AG04450 (cell line): ENCODE results near the gene CUL9. TPM values are rescaled to one million over a fixed set of nuclear protein-coding genes. Genes with fewer than 3 reads are reported as not detected.

Source experiments
- CTCF ChIA-PET: fragments of 300-600, 350-600 bp; formaldehyde crosslinking; extraction: SDS; loops from one replicate; lab custom pipeline; 2022; ENCODE audit warnings: antibody characterized with exemption, inconsistent platforms; lab: Charles Lee
- POLR2A ChIA-PET: fragments of 350-600 bp; formaldehyde crosslinking; extraction: SDS; loops from one replicate; lab custom pipeline; 2021; ENCODE audit warnings: antibody characterized with exemption, inconsistent platforms; lab: Yijun Ruan, JAX
- DNase-seq: peaks from one replicate; pipeline ENCODE4 v3.0.0-alpha.2; 2011; ENCODE audit warnings: low read depth, low spot score
- H3K27ac ChIP-seq: one replicate; pipeline ENCODE4 v1.5.1; 2012; ENCODE audit warnings: low read depth, low read length, control low read depth
- H3K27me3 ChIP-seq: one replicate; pipeline ENCODE4 v1.6.0; 2012; ENCODE audit warnings: low read length; ENCODE audit not compliant: control insufficient read depth, insufficient read depth
- H3K4me3 ChIP-seq: 2 replicates; pipeline ENCODE4 v1.5.1; 2011; ENCODE audit warnings: mild to moderate bottlenecking, low read depth, low read length, control low read depth
- H3K9me3 ChIP-seq: 2 replicates; pipeline ENCODE4 v1.5.1; 2012; ENCODE audit warnings: low read length; ENCODE audit not compliant: control insufficient read depth, insufficient read depth
- polyA plus RNA-seq: library from polyadenylated mRNA; depleted of rRNA; stranded (reverse); fragments of >200 nt; gene quantifications from 2 replicates; pipeline ENCODE4 v1.2.3, GENCODE V29; 2011
- TF ChIP-seq, protein P1 (sequence below): IDR thresholded peaks from 2 replicates; pipeline ENCODE4 v1.5.1; 2011; ENCODE audit warnings: low read depth, low read length, control low read depth, inconsistent platforms

The CUL9 gene
- polyA plus RNA-seq, 1 experiment = 11.8 TPM

DNA sequence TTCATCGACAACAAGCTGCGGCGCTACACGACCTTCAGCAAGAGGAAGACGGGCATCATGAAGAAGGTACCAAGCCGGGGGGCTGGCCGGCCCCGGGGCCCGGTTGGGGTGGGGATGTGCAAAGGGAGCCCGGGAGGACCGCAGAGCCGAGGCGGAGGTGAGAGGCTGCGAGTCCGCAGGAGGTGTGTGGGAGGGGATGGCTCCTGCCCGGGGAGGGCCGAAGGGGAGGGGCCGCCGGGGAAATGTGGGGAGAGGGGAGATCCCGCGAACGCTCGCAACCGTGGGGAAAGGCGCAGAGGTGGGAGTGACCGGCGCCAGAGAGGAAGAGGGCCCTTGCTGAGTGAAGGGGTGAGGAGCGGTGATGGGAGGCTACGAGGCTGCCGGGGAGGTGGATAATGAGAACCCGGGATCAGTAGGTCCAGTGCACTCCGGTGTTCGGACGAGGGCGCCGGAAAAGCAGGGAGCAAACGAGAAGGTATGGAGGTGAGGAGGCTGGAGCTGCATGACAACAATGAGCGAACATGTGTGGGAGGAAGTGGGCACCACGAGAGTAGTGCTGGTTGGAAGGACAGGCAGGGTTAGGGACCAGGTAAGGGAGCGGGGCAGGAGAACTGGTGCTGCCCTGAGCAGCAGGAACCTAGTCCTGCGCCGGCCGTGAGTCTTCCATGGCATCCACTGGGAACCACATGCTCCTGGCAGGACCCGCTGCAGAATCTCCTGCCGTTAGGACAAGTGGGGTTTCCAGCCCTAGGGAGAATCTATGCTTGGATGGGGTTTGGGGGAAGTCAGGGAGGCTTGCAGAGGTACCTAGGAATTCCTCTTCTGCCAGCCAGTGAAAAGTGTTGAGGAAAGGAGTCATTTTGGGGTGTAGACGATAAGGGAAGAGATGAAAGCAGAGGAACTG lies 9.6 kb upstream of the CUL9 start:
- POLR2A ChIA-PET = interaction anchor here (0.6 to 0.9 kb wide), 3 partner anchors 97 to 151 kb away, joined by 3 to 4 read pairs (median 3); partner anchors contain the start of genes CUL7 and RRP36
- DNase-seq = no peak
- Histone ChIP-seq H3K9me3 (no peaks in the 10 kb centered on the region), H3K27ac (peak overlapping the region; percentile 97), H3K27me3 (no peaks in the 10 kb centered on the region), H3K4me3 (peak overlapping the region; percentile 94)
- TF ChIP-seq, protein P1, sequence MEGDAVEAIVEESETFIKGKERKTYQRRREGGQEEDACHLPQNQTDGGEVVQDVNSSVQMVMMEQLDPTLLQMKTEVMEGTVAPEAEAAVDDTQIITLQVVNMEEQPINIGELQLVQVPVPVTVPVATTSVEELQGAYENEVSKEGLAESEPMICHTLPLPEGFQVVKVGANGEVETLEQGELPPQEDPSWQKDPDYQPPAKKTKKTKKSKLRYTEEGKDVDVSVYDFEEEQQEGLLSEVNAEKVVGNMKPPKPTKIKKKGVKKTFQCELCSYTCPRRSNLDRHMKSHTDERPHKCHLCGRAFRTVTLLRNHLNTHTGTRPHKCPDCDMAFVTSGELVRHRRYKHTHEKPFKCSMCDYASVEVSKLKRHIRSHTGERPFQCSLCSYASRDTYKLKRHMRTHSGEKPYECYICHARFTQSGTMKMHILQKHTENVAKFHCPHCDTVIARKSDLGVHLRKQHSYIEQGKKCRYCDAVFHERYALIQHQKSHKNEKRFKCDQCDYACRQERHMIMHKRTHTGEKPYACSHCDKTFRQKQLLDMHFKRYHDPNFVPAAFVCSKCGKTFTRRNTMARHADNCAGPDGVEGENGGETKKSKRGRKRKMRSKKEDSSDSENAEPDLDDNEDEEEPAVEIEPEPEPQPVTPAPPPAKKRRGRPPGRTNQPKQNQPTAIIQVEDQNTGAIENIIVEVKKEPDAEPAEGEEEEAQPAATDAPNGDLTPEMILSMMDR = no peak
- CTCF ChIA-PET = interaction anchor here (0.6 to 1.1 kb wide), 3 partner anchors 8 to 15 kb away, joined by 3 to 5 read pairs (median 3); no protein-coding TSS in a partner anchor

DNA sequence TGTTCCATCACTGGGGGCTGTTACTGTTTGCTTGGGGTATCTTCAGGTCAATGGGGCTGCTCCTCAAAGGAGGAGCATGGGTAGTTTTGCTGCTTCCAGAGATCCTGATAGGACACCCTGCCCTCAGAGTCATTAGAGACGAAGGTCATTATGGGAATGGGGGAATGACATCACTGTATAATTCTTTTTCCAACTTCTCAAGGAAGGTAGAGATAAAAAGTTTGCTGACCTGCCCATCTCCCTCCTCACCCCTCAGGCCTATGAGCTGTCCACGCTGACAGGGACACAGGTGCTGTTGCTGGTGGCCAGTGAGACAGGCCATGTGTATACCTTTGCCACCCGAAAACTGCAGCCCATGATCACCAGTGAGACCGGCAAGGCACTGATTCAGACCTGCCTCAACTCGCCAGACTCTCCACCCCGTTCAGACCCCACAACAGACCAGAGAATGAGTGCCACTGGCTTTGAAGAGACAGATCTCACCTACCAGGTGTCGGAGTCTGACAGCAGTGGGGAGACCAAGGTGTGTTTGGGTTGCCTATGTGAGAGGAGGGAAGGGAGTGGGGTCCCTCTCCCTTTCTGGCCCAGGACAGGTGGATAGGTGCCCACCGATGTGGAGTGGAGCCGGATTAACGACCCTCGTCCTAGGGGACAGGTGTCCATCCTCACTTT lies 8.3 kb upstream of the CUL9 start:
- peak overlapping the region; percentile 94 for H3K4me3 ChIP-seq
- DNase-seq = no peak
- TF ChIP-seq, protein P1 = no peak
- POLR2A ChIA-PET = interaction anchor here (0.6 to 1.0 kb wide), 7 partner anchors 47 to 337 kb away, joined by 3 to 6 read pairs (median 4); partner anchors contain the start of genes CUL7, KLHDC3, LRRC73 and PPP2R5D
- no peaks in the 10 kb centered on the region for H3K27me3 ChIP-seq
- H3K9me3 ChIP-seq = no peaks in the 10 kb centered on the region
- H3K27ac ChIP-seq = peak overlapping the region; percentile 97
- CTCF ChIA-PET = interaction anchor here (0.8 kb wide), 1 partner anchor 30 kb away, joined by 4 read pairs; no protein-coding TSS in a partner anchor

DNA sequence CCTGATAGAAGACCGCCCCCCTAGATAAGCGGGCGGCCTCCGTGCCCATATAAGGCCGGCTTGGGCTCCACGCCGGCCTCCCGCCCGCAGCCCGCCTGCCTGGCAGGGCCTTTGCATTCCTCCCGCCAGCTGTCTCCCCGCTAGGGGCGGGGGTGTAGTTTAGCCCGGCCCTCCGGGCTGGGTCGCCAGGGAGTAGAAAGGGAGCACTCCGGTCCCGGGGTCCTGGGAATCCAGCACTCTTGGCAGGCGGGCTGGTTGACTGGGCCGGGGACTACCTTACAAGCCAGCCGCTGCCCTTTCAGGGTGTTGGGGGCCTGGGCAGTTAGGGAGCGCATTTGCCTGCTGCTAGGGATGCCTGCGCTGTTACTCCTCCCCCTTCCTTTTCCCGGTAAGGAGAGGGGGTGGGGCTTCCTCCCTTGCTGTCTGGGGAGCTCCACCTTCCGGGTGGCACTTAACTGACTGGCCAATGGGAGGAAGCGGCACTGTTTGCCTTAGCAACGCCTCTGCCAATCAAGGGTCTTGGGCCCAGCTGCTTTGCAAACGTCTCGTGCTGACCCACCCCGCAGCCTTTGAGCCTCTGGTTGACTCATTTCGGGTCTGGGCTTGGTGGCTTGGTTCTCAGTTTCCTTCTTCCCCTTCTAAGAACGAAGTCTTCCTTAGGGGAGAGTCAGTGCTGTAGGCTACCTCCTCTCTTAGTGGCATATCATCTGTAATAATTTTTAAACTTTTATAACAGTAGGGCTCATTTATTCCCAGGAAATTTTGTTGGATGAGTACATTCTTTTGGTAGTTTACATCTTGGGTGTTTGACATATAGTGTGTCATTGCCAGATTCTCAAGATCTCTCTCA lies 7.5 kb upstream of the CUL9 start:
- peak overlapping the region; percentile 94 for H3K4me3 ChIP-seq
- no peaks in the 10 kb centered on the region for H3K27me3 ChIP-seq
- POLR2A ChIA-PET = interaction anchor here (0.6 to 1.0 kb wide), 8 partner anchors 25 to 336 kb away, joined by 3 to 6 read pairs (median 4); partner anchors contain the start of genes CUL7, KLHDC3, LRRC73 and PPP2R5D
- H3K9me3 ChIP-seq = no peaks in the 10 kb centered on the region
- CTCF ChIA-PET = interaction anchor here (0.8 to 1.0 kb wide), 2 partner anchors 31 to 55 kb away, joined by 4 to 5 read pairs; partner anchors contain the start of gene DNPH1
- peak; percentile 98 for DNase-seq
- peak overlapping the region; percentile 97 for H3K27ac ChIP-seq
- TF ChIP-seq, protein P1 = peak; percentile 19; the same call in 1 of the 2 replicates

DNA sequence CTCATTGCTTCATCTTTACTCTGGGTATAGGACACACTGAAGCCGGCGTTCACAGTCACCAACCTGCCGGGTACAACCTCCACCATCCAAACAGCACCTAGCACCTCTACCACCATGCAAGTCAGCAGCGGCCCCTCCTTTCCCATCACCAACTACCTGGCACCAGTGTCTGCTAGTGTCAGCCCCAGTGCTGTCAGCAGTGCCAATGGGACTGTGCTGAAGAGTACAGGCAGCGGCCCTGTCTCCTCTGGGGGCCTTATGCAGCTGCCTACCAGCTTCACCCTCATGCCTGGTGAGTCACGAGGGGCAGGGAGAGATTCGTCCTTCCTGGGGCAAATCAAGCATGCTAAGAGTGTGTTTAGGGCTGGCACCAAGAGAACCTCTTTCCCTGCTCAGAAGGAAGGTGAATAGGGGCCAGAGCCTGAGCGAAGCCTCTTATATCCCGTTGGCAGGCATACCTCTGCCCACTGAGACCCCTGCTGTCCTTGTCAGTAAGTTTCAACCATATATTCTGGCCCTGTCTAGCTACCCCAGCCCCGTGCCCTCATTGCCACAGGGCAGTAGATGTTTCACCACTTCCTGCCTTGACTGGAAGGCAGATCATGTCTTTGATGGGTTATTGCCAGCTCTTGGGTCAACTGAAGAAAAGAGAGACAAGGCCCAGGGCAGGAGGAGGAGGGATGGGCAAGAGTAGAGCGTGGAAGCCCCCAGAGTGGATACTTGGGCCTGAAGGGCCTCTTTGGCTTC lies 6.1 kb upstream of the CUL9 start:
- no peak overlapping the region for H3K4me3 ChIP-seq
- ChIA-PET CTCF (interaction anchor here (1.0 kb wide), 1 partner anchor 53 kb away, joined by 5 read pairs; the partner anchor contains the start of gene DNPH1), POLR2A (no interaction called here)
- H3K27me3 ChIP-seq = no peaks in the 10 kb centered on the region
- TF ChIP-seq, protein P1 = no peak
- no peak for DNase-seq
- H3K27ac ChIP-seq = peak overlapping the region; percentile 97
- no peaks in the 10 kb centered on the region for H3K9me3 ChIP-seq
